Measurements from ENCODE around the gene PIP4K2A.

DNA sequence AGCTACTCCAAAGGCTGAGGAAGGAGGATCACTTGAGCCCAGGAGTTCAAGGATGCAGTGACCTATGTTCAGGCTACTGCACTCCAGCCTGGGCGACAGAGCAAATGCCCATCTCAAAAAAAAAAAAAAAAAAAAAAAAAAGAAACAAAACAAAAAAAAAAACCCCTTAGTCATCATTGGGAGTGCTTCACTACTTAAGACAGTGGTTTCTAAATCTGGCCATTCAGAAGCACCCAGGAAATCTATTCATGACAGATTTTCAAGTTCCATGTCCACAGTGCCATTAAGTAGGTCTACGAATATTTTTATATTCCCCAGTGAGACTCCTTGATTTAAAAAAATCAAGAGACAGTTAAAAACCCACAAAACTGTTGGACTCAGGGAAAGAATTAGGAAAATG is 182.9 kb downstream of the PIP4K2A start:
- no peak for TF ChIP-seq CTCF (IDR thresholded peaks at IDR 0.05; ENCODE audit: insufficient read depth, low read length, poor library complexity, severe bottlenecking)
- no peak for TF ChIP-seq EZH2phosphoT487 (conservative IDR thresholded peaks at IDR 0.05; ENCODE audit: low read length)
